Panc1 (cell line): ENCODE measurements around the gene RPS18. TPM values are rescaled to one million over a fixed set of nuclear protein-coding genes. Genes with fewer than 3 reads are reported as not detected.

Experiments
- ATAC-seq: fragments of 200-7000 bp; cut with Tn5 transposase; 2 replicates; pipeline ENCODE4 v1.9.1; 2020; ENCODE audit warnings: mild to moderate bottlenecking, moderate library complexity
- BruUV-seq: library from RNA; stranded (reverse); fragments of 400-500 nt; replicated peaks from 2 replicates; lab custom pipeline; 2021; lab: Mats Ljungman, UMichigan
- CTCF ChIA-PET: fragments of 300-600 bp; sonication (Branson Sonifier 250); formaldehyde crosslinking; loops from one replicate; lab custom pipeline; 2022; ENCODE audit warnings: antibody characterized with exemption; lab: Charles Lee
- POLR2A ChIA-PET: fragments of 300-600 bp; sonication (Branson Sonifier 250); formaldehyde crosslinking; loops from one replicate; lab custom pipeline; 2022; ENCODE audit warnings: antibody characterized with exemption; lab: Charles Lee
- DNase-seq: peaks from one replicate; pipeline ENCODE4 v3.0.0-alpha.2; 2010; ENCODE audit warnings: low read depth, low spot score
- H3K27ac ChIP-seq: 2 replicates; pipeline ENCODE4 v1.5.1; 2011; ENCODE audit warnings: mild to moderate bottlenecking, low read length, inconsistent platforms
- H3K27me3 ChIP-seq: fragments of 200-500 bp; sonication (Bioruptor generic); 2 replicates; pipeline ENCODE4 v1.6.0; 2014; ENCODE audit warnings: low read length, inconsistent platforms; ENCODE audit not compliant: control insufficient read depth, insufficient read depth
- H3K36me3 ChIP-seq: fragments of 200-500 bp; sonication (Bioruptor generic); 2 replicates; pipeline ENCODE4 v1.5.1; 2014; ENCODE audit warnings: inconsistent platforms, mild to moderate bottlenecking, low read length, moderate library complexity; ENCODE audit not compliant: control insufficient read depth, insufficient read depth
- H3K4me1 ChIP-seq: 2 replicates; pipeline ENCODE4 v1.5.1; 2011; ENCODE audit warnings: inconsistent platforms, mild to moderate bottlenecking, low read length, moderate library complexity; ENCODE audit not compliant: control insufficient read depth, insufficient read depth
- H3K4me3 ChIP-seq, 2 experiments: 2 replicates each; pipeline ENCODE4 v1.5.1; 2011 to 2012; ENCODE audit warnings: low read depth in 2 of 2, low read length in 2 of 2, mild to moderate bottlenecking in 2 of 2, inconsistent platforms in 1 of 2, moderate library complexity in 1 of 2
- H3K9me3 ChIP-seq: fragments of 200-500 bp; sonication (Bioruptor generic); 2 replicates; pipeline ENCODE4 v1.5.1; 2014; ENCODE audit warnings: low read depth, mild to moderate bottlenecking, inconsistent platforms, low read length, moderate library complexity; ENCODE audit not compliant: control insufficient read depth, insufficient read depth
- CTCF ChIP-seq: fragments of 450-650 bp; IDR thresholded peaks from 2 replicates; pipeline ENCODE4 v1.5.1; 2017; ENCODE audit warnings: mild to moderate bottlenecking
- POLR2AphosphoS5 ChIP-seq: IDR thresholded peaks from 2 replicates; pipeline ENCODE4 v1.6.1; 2012; ENCODE audit warnings: mild to moderate bottlenecking, low read depth, low read length, moderate library complexity
- REST ChIP-seq, 2 experiments: IDR thresholded peaks; 2 replicates each; pipeline ENCODE4 v1.6.1; 2011 to 2012; ENCODE audit warnings: low read depth in 2 of 2, control low read depth in 1 of 2, low read length in 1 of 2, mild to moderate bottlenecking in 1 of 2, moderate library complexity in 1 of 2; ENCODE audit not compliant: insufficient read depth in 1 of 2
- SIN3A ChIP-seq: IDR thresholded peaks from 2 replicates; pipeline ENCODE4 v1.6.1; 2012; ENCODE audit warnings: low read depth, mild to moderate bottlenecking, low read length, moderate library complexity, borderline replicate concordance; ENCODE audit not compliant: insufficient read depth
- TCF7L2 ChIP-seq: IDR thresholded peaks from 2 replicates; pipeline ENCODE4 v1.6.1; 2011; ENCODE audit warnings: mild to moderate bottlenecking, low read depth, low read length, inconsistent platforms
- in situ Hi-C: cut with HindIII; loops from 2 replicates; pipeline ENCODE4 v1.10.0; 2016; ENCODE audit warnings: low sequenced_read_pairs, low pct_unique_long_range_greater_than_20kb
- intact Hi-C: fragments of 100-400 bp; cut with micrococcal nuclease; formaldehyde crosslinking; loops from one replicate; pipeline ENCODE4 v1.10.0; 2022; ENCODE audit not compliant: unreplicated experiment
- total RNA-seq: library from RNA; stranded (reverse); gene quantifications from one replicate; pipeline ENCODE4 v1.2.1, GENCODE V29; 2021; ENCODE audit not compliant: unreplicated experiment

Gene RPS18
- total RNA-seq, 1 experiment from 2014 or later = 1,987 TPM

- no peak for TF ChIP-seq POLR2AphosphoS5
Observed at GRCh38 chr6:33317419-33317668, 45.5 kb downstream of the RPS18 start (continued).

- CTCF ChIA-PET = interaction anchor here (0.6 to 1.4 kb wide), 7 partner anchors 14 to 383 kb away, joined by 3 to 6 read pairs (median 5); partner anchors contain the start of gene RGL2
- H3K4me3 ChIP-seq = peak within 1 kb of the TSS; percentile 60 to 67
- no peaks in the 10 kb centered on the region for H3K9me3 ChIP-seq
- BruUV-seq = no TSS peak
- intact Hi-C loops (no loop called here), in situ Hi-C loops (no loop called here)
- ATAC-seq = peak; percentile 82
- peaks cover 55% of the 10 kb centered on the region for H3K4me1 ChIP-seq
- DNase-seq = peak; percentile 94
- H3K27me3 ChIP-seq = no peaks in the 10 kb centered on the region
- no peak for TF ChIP-seq REST (IDR thresholded peaks at IDR 0.05; ENCODE audit: insufficient read depth in 1 of 2, low read depth in 2 of 2, low read length in 1 of 2)
- TF ChIP-seq CTCF = no peak
- peak; percentile 80 for TF ChIP-seq POLR2AphosphoS5
- no peak for TF ChIP-seq SIN3A
- H3K27ac ChIP-seq = peak within 1 kb of the TSS; percentile 89
- POLR2A ChIA-PET = interaction anchor here (0.6 to 1.1 kb wide), 4 partner anchors 10 to 1542 kb away, joined by 3 to 6 read pairs (median 3); no protein-coding TSS in a partner anchor
- peaks cover 18% of the 10 kb centered on the region for H3K36me3 ChIP-seq
Observed at GRCh38 chr6:33317669-33318425, 46.0 kb downstream of the RPS18 start, which contains the start of gene ZBTB22. Gene ZBTB22 (minus strand): TSS chr6:33317744. CDS start chr6:33316916, 828 bp downstream.

GRCh38 chr6:33318426-33319073 is 46.7 kb downstream of the RPS18 start:
- no peak for ATAC-seq
- TF ChIP-seq POLR2AphosphoS5 (no peak), TCF7L2 (no peak), CTCF (no peak), SIN3A (no peak), REST (IDR thresholded peaks at IDR 0.05; ENCODE audit: insufficient read depth in 1 of 2, low read depth in 2 of 2, low read length in 1 of 2) (no peak)
- ChIA-PET POLR2A (interaction anchor here (0.6 kb wide), 1 partner anchor 10 kb away, joined by 3 read pairs; no protein-coding TSS in a partner anchor), CTCF (interaction anchor here (0.6 to 0.9 kb wide), 3 partner anchors 58 to 383 kb away, joined by 3 to 5 read pairs (median 4); no protein-coding TSS in a partner anchor)
- intact Hi-C loops (no loop called here), in situ Hi-C loops (no loop called here)
- H3K9me3 ChIP-seq = no peaks in the 10 kb centered on the region
- H3K36me3 ChIP-seq = peaks cover 18% of the 10 kb centered on the region
- H3K4me1 ChIP-seq = peaks cover 55% of the 10 kb centered on the region
- no TSS peak for BruUV-seq
- no peak for DNase-seq
- H3K27ac ChIP-seq = peak overlapping the region; percentile 89
- peak overlapping the region; percentile 60 to 67 for H3K4me3 ChIP-seq
- no peaks in the 10 kb centered on the region for H3K27me3 ChIP-seq
